NK-92 (cell line): Measurements from ENCODE around the gene KL.

Experiments used
- DNase-seq: peaks from one replicate; lab custom pipeline; 2025; ENCODE audit not compliant: unreplicated experiment; lab: John Stamatoyannopoulos, UW

KL gene

GRCh38 chr13:33016414-33017322, at the start of gene KL:
Gene KL (plus strand): TSS chr13:33016423. CDS start chr13:33016441, 18 bp downstream.
- DNase-seq = no peak

DNA sequence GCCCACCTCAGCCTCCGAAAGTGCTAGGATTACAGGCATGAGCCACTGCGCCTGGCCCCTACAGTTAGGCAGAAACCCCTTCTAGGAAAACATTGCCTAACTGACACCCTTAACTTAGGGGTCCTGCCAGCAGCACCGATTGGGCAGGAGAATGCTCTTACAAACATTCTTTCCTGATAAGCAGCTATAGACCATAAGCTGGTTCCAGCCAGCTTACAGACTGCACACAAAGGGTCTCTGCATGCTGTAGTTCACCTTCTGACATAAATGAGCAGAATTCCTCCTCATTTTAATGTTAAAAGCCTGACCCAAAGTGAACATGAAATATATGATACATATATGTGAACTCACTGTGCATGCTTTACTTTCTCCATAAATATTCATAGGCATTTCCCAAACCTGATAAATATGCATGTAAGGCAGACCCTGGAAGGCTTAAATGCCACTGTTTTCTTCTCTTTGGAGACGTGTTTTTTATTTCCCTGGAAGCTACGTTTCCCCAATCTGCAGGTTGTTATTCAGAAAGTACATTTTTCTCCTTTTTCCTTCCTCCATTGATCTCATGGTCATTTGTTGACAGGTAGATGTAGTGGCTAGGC, 48.5 kb upstream of the KL start:
- no peak for DNase-seq

DNA sequence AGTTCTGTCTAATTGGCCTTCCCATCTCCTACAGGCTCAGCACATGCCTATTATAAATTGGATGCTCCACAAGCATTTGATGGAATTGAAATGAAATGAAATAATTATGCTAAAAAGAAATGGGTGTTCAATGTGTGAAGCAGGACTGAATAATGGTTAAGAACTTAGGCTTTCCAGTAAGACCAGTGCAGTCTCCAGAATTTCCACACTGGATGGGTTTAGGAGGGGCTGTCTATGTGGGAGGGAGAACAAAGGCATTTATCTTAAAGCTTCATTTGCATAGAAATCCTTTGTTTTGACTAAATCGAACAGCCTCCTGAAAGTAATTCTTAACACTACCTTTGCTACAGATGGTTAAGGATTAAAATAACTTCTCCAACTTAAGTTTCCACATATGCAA, 47.9 kb upstream of the KL start:
- DNase-seq = no peak

DNA sequence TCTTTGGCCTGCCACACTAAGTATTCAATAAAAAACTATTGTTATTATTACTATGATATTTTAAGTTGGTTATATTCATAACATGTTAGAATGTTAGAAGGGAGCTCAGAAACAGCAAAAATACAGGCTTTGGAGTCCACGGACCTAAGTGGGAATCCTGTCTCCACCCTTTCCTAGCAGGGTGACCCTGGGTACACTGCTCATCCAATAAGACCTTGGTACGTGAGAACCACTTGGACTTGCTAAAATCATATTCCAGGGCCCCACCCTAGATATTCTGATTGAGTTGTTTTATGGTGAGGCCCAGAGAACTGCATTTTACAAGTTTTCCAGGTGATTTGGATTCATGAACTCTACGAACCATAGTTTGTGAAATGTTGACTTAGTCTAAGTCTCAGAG, 47.4 kb upstream of the KL start:
- no peak for DNase-seq

DNA sequence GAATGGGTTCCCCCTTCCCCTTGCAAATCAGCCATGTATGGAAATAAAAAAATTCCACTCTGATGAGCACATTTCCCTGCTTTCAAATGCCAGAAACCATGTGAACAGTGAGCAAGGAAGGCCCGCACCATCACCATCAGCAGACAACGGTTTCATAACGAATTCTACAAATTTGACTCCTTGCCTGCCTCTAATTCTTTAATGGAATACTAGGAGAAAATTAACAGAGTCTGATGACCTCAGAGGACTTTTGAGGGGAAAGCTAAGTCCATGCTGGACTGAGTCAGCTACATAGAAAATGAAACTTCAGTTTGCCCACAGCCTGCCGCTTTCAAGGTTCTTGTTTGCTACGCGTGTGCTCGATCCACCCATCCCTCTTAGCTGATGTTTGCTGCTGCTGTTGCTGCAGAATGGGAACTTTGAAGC, 46.7 kb upstream of the KL start:
- no peak for DNase-seq

GRCh38 chr13:32976056-32976805, 40.0 kb upstream of the KL start:
- no peak for DNase-seq

- no peak for DNase-seq
Observed at GRCh38 chr13:32976912-32977311, 39.3 kb upstream of the KL start.

DNA sequence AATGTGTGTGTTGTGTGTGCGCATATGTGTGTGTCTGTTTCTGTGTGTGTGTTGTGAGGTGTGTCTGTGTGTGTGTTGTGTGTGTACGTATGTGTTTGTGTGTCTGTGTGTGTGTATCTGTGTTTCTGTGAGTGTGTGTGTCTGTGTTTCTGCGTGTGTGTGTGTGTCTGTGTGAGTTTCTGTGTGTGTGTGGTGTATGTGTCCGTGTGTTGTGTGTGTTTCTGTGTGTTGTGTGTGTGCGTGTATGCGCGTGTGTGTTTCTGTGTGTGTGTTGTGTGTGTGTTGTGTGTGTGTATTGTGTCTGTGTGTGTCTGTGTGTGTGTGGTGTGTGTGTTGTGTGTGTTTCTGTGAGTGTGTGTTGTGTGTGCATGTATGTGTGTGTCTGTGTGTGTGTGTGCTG, 38.9 kb upstream of the KL start:
- DNase-seq = no peak

DNA sequence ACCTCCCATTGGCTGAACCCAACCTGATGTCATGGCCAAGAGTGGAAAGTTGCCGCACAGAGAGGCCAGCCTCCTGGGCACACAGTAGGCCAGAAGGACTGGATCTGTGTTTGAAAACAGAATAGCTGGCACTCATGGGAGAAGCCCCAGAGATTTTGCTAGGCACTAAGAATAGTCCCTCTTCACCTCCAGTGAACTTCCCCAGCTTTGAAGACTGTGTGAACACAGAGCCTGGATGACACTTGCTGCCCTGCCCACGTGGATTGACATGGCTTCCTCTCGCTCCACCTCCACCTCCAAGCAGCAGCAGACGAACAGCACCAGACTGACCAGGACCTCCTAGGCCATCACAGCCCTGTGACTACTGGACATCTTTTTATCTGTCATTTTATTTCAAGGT, 37.9 kb upstream of the KL start:
- no peak for DNase-seq

- no peak for DNase-seq
Observed at GRCh38 chr13:32983058-32983457, 33.2 kb upstream of the KL start.

DNA sequence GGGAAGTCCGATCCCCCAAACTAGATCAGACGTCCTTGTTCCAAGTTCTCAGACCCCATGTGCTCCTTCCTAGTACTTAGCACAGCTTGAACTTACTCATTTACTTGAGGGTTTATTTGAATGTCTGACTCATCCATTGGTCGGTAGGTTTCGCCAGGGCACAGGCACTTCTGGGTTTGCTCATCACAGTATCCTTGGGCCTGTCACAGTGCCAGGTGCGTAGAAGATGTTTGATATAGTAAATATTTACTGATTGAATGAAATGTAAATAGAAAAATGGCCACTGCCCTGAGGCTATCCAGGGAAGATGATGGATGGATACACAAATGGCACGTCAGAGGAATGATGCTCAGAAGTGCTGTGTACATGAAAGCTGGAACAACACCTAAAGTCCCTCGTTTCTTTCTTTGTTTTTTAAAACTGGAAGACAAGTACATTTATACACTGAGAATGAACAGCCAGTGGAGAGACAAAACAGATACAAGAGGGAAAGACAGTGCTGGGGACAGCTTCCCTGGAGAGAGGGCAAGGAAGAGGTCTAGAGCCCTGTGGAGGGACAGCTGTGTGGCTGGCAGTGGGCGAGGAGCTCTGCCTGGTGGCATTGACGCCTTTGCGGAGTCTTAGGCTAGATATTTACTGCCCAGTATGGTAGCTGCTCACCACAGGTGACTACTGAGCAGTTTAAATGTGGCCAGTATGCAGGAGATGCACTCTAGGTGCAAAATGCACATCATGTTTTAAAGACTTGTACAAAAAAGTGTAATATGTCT, 31.2 kb upstream of the KL start:
- DNase-seq = no peak

DNA sequence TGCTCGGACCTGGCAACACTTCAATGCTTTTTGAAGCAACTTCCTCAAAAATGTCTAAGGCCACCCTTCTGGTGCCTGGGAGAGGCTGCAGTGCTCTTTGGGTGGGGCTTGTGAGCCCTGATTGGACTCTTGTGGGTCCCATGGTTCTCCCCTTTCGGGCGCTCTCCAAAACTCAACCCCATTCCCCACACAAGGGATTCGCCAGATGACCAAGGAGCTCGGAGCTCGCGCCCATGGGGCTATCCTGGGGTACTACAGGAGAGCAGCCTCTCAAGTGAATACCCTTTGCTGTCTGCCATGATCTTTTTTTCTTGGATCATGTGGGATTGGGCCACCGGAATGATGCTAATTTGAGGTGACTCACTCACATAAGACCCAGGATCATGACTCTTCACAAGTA, 29.7 kb upstream of the KL start:
- DNase-seq = no peak

GRCh38 chr13:32987462-32987861, 28.8 kb upstream of the KL start:
- no peak for DNase-seq

GRCh38 chr13:32988608-32989289, 27.5 kb upstream of the KL start:
- DNase-seq = no peak

- DNase-seq = no peak
Observed at GRCh38 chr13:32989290-32989667, 26.9 kb upstream of the KL start.

GRCh38 chr13:32989942-32990341, 26.3 kb upstream of the KL start:
- DNase-seq = no peak

- DNase-seq = no peak
Observed at GRCh38 chr13:32993145-32993544, 23.1 kb upstream of the KL start.

- DNase-seq = no peak
Observed at GRCh38 chr13:32997399-32997798, 18.8 kb upstream of the KL start.

DNA sequence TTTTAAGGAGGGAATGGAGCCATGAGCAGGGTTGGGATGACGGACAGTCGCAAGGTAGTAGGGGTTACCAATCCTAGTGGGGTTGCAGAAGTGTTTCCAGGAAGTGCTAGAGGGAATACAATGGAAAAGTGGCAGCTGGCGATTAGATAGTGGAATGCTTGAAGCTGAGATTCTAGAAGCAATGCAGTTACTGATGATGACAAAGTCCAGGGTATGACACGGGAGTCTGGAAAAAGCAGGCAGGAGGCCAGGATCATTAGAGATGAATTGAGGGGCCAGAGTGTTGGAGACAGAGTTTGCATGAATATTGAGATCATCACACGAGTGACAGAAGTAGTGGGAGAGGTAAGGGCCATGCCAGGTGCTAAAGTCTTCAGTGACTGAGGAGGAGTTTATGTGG, 17.3 kb upstream of the KL start:
- DNase-seq = no peak

DNA sequence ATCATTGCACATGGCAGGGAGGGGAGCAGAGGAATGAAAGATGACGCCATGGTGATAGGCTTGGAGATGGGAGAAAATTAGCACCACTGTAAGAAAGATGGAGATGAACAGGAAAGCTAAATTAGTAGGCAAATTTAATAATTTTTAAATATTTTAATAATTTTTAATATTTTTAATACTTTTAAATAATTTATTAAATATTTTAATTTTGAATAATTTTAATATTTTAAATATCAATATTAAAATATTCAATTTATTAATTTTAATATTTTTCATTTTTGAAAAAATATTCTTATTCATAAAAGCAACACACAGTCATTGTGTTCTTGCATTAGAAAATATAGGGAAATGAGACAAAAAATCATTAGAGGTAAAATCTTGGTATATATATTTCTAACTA, 15.9 kb upstream of the KL start:
- no peak for DNase-seq
